Measurements from ENCODE around the gene CYBRD1.

The CYBRD1 gene

GRCh38 chr2:171583566-171583965, 61.3 kb downstream of the CYBRD1 start:
- DNase-seq (ENCODE audit: low spot score): no peak
- H3K27ac Mint-ChIP-seq: no peak overlapping the region
- no peak overlapping the region for H3K4me3 Mint-ChIP-seq
- no peaks in the 10 kb centered on the region for H3K36me3 Mint-ChIP-seq (ENCODE audit: low read depth)
- H3K4me1 Mint-ChIP-seq (ENCODE audit: low read depth): no peaks in the 10 kb centered on the region
- H3K9me3 Mint-ChIP-seq: no peaks in the 10 kb centered on the region
- H3K27me3 Mint-ChIP-seq (ENCODE audit: low read depth): peaks cover 8% of the 10 kb centered on the region

- no peaks in the 10 kb centered on the region for H3K36me3 Mint-ChIP-seq (ENCODE audit: low read depth)
- H3K27me3 Mint-ChIP-seq (ENCODE audit: low read depth): peaks cover 8% of the 10 kb centered on the region
- H3K4me1 Mint-ChIP-seq (ENCODE audit: low read depth): no peaks in the 10 kb centered on the region
- no peak overlapping the region for H3K4me3 Mint-ChIP-seq
- no peaks in the 10 kb centered on the region for H3K9me3 Mint-ChIP-seq
- DNase-seq (ENCODE audit: low spot score): no peak
- H3K27ac Mint-ChIP-seq: no peak overlapping the region
Measured at GRCh38 chr2:171584001-171584400, 61.7 kb downstream of the CYBRD1 start.

- no peak overlapping the region for H3K27ac Mint-ChIP-seq
- no peak for DNase-seq (ENCODE audit: low spot score)
- H3K27me3 Mint-ChIP-seq (ENCODE audit: low read depth): peaks cover 20% of the 10 kb centered on the region
- H3K4me3 Mint-ChIP-seq: no peak overlapping the region
- H3K36me3 Mint-ChIP-seq (ENCODE audit: low read depth): no peaks in the 10 kb centered on the region
- H3K9me3 Mint-ChIP-seq: peaks cover 4% of the 10 kb centered on the region
- no peaks in the 10 kb centered on the region for H3K4me1 Mint-ChIP-seq (ENCODE audit: low read depth)
Measured at GRCh38 chr2:171587132-171587531, 64.9 kb downstream of the CYBRD1 start.

- DNase-seq (ENCODE audit: low spot score): no peak
- H3K4me3 Mint-ChIP-seq: no peak overlapping the region
- peaks cover 24% of the 10 kb centered on the region for H3K27me3 Mint-ChIP-seq (ENCODE audit: low read depth)
- no peak overlapping the region for H3K27ac Mint-ChIP-seq
- no peaks in the 10 kb centered on the region for H3K4me1 Mint-ChIP-seq (ENCODE audit: low read depth)
- peaks cover 4% of the 10 kb centered on the region for H3K9me3 Mint-ChIP-seq
- H3K36me3 Mint-ChIP-seq (ENCODE audit: low read depth): no peaks in the 10 kb centered on the region
Measured at GRCh38 chr2:171587567-171587966, 65.3 kb downstream of the CYBRD1 start.

- Mint-ChIP-seq H3K9me3 (peaks cover 4% of the 10 kb centered on the region), H3K4me1 (ENCODE audit: low read depth) (no peaks in the 10 kb centered on the region), H3K36me3 (ENCODE audit: low read depth) (no peaks in the 10 kb centered on the region), H3K27ac (no peak overlapping the region), H3K27me3 (ENCODE audit: low read depth) (peaks cover 24% of the 10 kb centered on the region), H3K4me3 (no peak overlapping the region)
- DNase-seq (ENCODE audit: low spot score): no peak
Measured at GRCh38 chr2:171590116-171590515, 67.8 kb downstream of the CYBRD1 start.

GRCh38 chr2:171592036-171592555, 69.8 kb downstream of the CYBRD1 start:
- no peak for DNase-seq (ENCODE audit: low spot score)
- Mint-ChIP-seq H3K36me3 (ENCODE audit: low read depth) (no peaks in the 10 kb centered on the region), H3K4me1 (ENCODE audit: low read depth) (no peaks in the 10 kb centered on the region), H3K4me3 (no peak overlapping the region), H3K27me3 (ENCODE audit: low read depth) (peaks cover 21% of the 10 kb centered on the region), H3K9me3 (peaks cover 4% of the 10 kb centered on the region), H3K27ac (no peak overlapping the region)

GRCh38 chr2:171595456-171595855, 73.2 kb downstream of the CYBRD1 start:
- Mint-ChIP-seq H3K36me3 (ENCODE audit: low read depth) (no peaks in the 10 kb centered on the region), H3K9me3 (no peaks in the 10 kb centered on the region), H3K27ac (no peak overlapping the region), H3K27me3 (ENCODE audit: low read depth) (peaks cover 21% of the 10 kb centered on the region), H3K4me3 (no peak overlapping the region), H3K4me1 (ENCODE audit: low read depth) (peaks cover 1% of the 10 kb centered on the region)
- no peak for DNase-seq (ENCODE audit: low spot score)

- Mint-ChIP-seq H3K4me1 (ENCODE audit: low read depth) (peaks cover 1% of the 10 kb centered on the region), H3K36me3 (ENCODE audit: low read depth) (no peaks in the 10 kb centered on the region), H3K9me3 (no peaks in the 10 kb centered on the region), H3K27me3 (ENCODE audit: low read depth) (peaks cover 22% of the 10 kb centered on the region), H3K4me3 (no peak overlapping the region), H3K27ac (no peak overlapping the region)
- no peak for DNase-seq (ENCODE audit: low spot score)
Measured at GRCh38 chr2:171595896-171596295, 73.6 kb downstream of the CYBRD1 start.

- Mint-ChIP-seq H3K4me1 (ENCODE audit: low read depth) (peaks cover 1% of the 10 kb centered on the region), H3K27ac (no peak overlapping the region), H3K36me3 (ENCODE audit: low read depth) (no peaks in the 10 kb centered on the region), H3K9me3 (no peaks in the 10 kb centered on the region), H3K4me3 (no peak overlapping the region), H3K27me3 (ENCODE audit: low read depth) (peaks cover 17% of the 10 kb centered on the region)
- peak; percentile 17 for DNase-seq (ENCODE audit: low spot score)
Measured at GRCh38 chr2:171598713-171599319, 76.5 kb downstream of the CYBRD1 start.

GRCh38 chr2:171600126-171600525, 77.9 kb downstream of the CYBRD1 start:
- Mint-ChIP-seq H3K4me3 (no peak overlapping the region), H3K4me1 (ENCODE audit: low read depth) (peaks cover 1% of the 10 kb centered on the region), H3K27me3 (ENCODE audit: low read depth) (peaks cover 17% of the 10 kb centered on the region), H3K9me3 (no peaks in the 10 kb centered on the region), H3K27ac (no peak overlapping the region), H3K36me3 (ENCODE audit: low read depth) (no peaks in the 10 kb centered on the region)
- DNase-seq (ENCODE audit: low spot score): no peak

- Mint-ChIP-seq H3K36me3 (ENCODE audit: low read depth) (no peaks in the 10 kb centered on the region), H3K27me3 (ENCODE audit: low read depth) (peaks cover 17% of the 10 kb centered on the region), H3K27ac (no peak overlapping the region), H3K4me1 (ENCODE audit: low read depth) (peaks cover 1% of the 10 kb centered on the region), H3K9me3 (no peaks in the 10 kb centered on the region), H3K4me3 (no peak overlapping the region)
- DNase-seq (ENCODE audit: low spot score): no peak
Measured at GRCh38 chr2:171602352-171602751, 80.1 kb downstream of the CYBRD1 start.

Measured in T-helper 2 cell treated with Interferon-gamma antibody and Interleukin-4, amounts not matched to agents 5 μg/mL and 100 μg/mL, for 36 hours (primary cell).